HepG2 (cell line): ENCODE data around the gene HSPA1L. TPM values are rescaled to one million over a fixed set of nuclear protein-coding genes. Genes with fewer than 3 reads are reported as not detected.

ENCODE experiments used
- CREB1 ChIP-seq, 2 experiments: fragments of 450-650 bp in 1 of 2; IDR thresholded peaks; 2 replicates each; pipeline ENCODE4 v1.6.1; 2016 to 2017; ENCODE audit warnings: control low read depth in 1 of 2, mild to moderate bottlenecking in 1 of 2, missing compliant biosample characterization in 1 of 2, missing genetic modification characterization in 1 of 2
- HNRNPK ChIP-seq: fragments of 200-400 bp; formaldehyde crosslinking; IDR thresholded peaks from 2 replicates; pipeline ENCODE4 v1.6.1; 2018; ENCODE audit warnings: low read length, low read depth, moderate library complexity, mild to moderate bottlenecking; ENCODE audit not compliant: poor library complexity, severe bottlenecking
- HNRNPLL ChIP-seq: fragments of 200-400 bp; formaldehyde crosslinking; IDR thresholded peaks from 2 replicates; pipeline ENCODE4 v1.6.1; 2017; ENCODE audit warnings: mild to moderate bottlenecking, low read depth, low read length; ENCODE audit not compliant: poor library complexity, severe bottlenecking
- NFKB2 ChIP-seq: sonication (generic); formaldehyde crosslinking; IDR thresholded peaks from 2 replicates; pipeline ENCODE4 v1.4.0; 2020; ENCODE audit warnings: missing genetic modification reagents, borderline replicate concordance
- NR2F1 ChIP-seq, 2 experiments: fragments of 450-650 bp in 1 of 2; formaldehyde crosslinking in 1 of 2; IDR thresholded peaks; 2 replicates each; pipeline versions ENCODE4 v1.5.0 to v1.6.1; 2016 to 2020; ENCODE audit warnings: mild to moderate bottlenecking in 1 of 2, missing compliant biosample characterization in 1 of 2, missing genetic modification reagents in 1 of 2, moderate library complexity in 1 of 2
- POLR2AphosphoS5 ChIP-seq: IDR thresholded peaks from 2 replicates; pipeline ENCODE4 v1.6.1; 2012; ENCODE audit warnings: low read depth, low read length
- SOX6 ChIP-seq, 2 experiments: fragments of 450-650 bp in 1 of 2; sonication (generic) in 1 of 2; formaldehyde crosslinking in 1 of 2; IDR thresholded peaks; 2 replicates each; pipeline versions ENCODE4 v1.4.0 to v1.6.1; 2017 to 2020; ENCODE audit warnings: antibody characterized with exemption in 1 of 2, mild to moderate bottlenecking in 1 of 2, missing genetic modification reagents in 1 of 2
- SRSF1 ChIP-seq: fragments of 200-400 bp; formaldehyde crosslinking; optimal IDR thresholded peaks from 2 replicates; pipeline ENCODE3; 2017; ENCODE audit warnings: mild to moderate bottlenecking, low read depth, low read length, moderate library complexity
- WIZ ChIP-seq: sonication (generic); formaldehyde crosslinking; IDR thresholded peaks from 2 replicates; pipeline ENCODE4 v1.5.1; 2020; ENCODE audit warnings: mild to moderate bottlenecking, missing genetic modification reagents
- ZMYM2 ChIP-seq: sonication (generic); formaldehyde crosslinking; IDR thresholded peaks from 2 replicates; pipeline ENCODE4 v1.8.0; 2022; ENCODE audit warnings: mild to moderate bottlenecking, missing genetic modification reagents
- ZNF264 ChIP-seq: sonication (generic); formaldehyde crosslinking; IDR thresholded peaks from 2 replicates; pipeline ENCODE4 v1.4.0; 2020; ENCODE audit warnings: missing genetic modification reagents
- ZNF598 ChIP-seq: sonication (generic); formaldehyde crosslinking; IDR thresholded peaks from 2 replicates; pipeline ENCODE4 v1.5.1; 2020; ENCODE audit warnings: mild to moderate bottlenecking, missing genetic modification reagents, borderline replicate concordance
- ZNF772 ChIP-seq: sonication (generic); formaldehyde crosslinking; IDR thresholded peaks from 2 replicates; pipeline ENCODE4 v1.5.0; 2020; ENCODE audit warnings: mild to moderate bottlenecking, missing genetic modification reagents
- ZSCAN31 ChIP-seq: sonication (generic); formaldehyde crosslinking; IDR thresholded peaks from 2 replicates; pipeline ENCODE4 v1.5.0; 2020; ENCODE audit warnings: low read depth, mild to moderate bottlenecking, missing genetic modification reagents
- ZSCAN9 ChIP-seq: IDR thresholded peaks from 2 replicates; pipeline ENCODE4 v1.6.1; 2016; ENCODE audit warnings: borderline replicate concordance
- polyA plus RNA-seq, 8 experiments: library from polyadenylated mRNA; depleted of rRNA in 3 of 8; stranded (reverse) in 7 of 8; unstranded in 1 of 8; fragments of >200 nt; fragmentation: Illumina TruSeq in 4 of 8; extraction: Trizol in 4 of 8; gene quantifications; 2 replicates each; pipeline versions ENCODE4 v1.2.1 to v1.2.3, GENCODE V29; 2011 to 2016; ENCODE audit warnings: low read depth in 4 of 8, missing spikeins in 1 of 8, mixed read lengths in 1 of 8; ENCODE audit not compliant: insufficient read depth in 1 of 8
- total RNA-seq, 5 experiments: library from RNA; depleted of rRNA; stranded (reverse); fragments of >200 nt; fragmentation: Illumina TruSeq; extraction: Trizol; gene quantifications; 2 replicates each; pipeline ENCODE4 v1.2.3, GENCODE V29; 2016; ENCODE audit warnings: low read depth in 1 of 5
- TF ChIP-seq, protein P1 (sequence below): sonication (generic); formaldehyde crosslinking; IDR thresholded peaks from 2 replicates; pipeline ENCODE4 v1.4.0; 2020; ENCODE audit warnings: missing genetic modification reagents, borderline replicate concordance
- TF ChIP-seq, protein P2 (sequence below): sonication (generic); formaldehyde crosslinking; IDR thresholded peaks from 2 replicates; pipeline ENCODE4 v1.8.0; 2022; ENCODE audit warnings: missing genetic modification reagents, low read depth, mild to moderate bottlenecking, borderline replicate concordance
- TF ChIP-seq, protein P3 (sequence below): sonication (generic); formaldehyde crosslinking; conservative IDR thresholded peaks from 2 replicates; pipeline ENCODE4 v1.8.0; 2022; ENCODE audit warnings: missing genetic modification reagents
- TF ChIP-seq, protein P4 (sequence below): sonication (generic); formaldehyde crosslinking; IDR thresholded peaks from 2 replicates; pipeline ENCODE4 v1.4.0; 2020; ENCODE audit warnings: missing genetic modification reagents
- TF ChIP-seq, protein P5 (sequence below): sonication (generic); formaldehyde crosslinking; IDR thresholded peaks from 2 replicates; pipeline ENCODE4 v1.9.0; 2022; ENCODE audit warnings: missing genetic modification reagents, mild to moderate bottlenecking, borderline replicate concordance

HSPA1L gene
- total and polyA plus RNA-seq, 2 of the 13 experiments (the other 11 are each of a cell fraction or from before 2014, with no cell fraction given) = 0.55 to 1.0 TPM

DNA sequence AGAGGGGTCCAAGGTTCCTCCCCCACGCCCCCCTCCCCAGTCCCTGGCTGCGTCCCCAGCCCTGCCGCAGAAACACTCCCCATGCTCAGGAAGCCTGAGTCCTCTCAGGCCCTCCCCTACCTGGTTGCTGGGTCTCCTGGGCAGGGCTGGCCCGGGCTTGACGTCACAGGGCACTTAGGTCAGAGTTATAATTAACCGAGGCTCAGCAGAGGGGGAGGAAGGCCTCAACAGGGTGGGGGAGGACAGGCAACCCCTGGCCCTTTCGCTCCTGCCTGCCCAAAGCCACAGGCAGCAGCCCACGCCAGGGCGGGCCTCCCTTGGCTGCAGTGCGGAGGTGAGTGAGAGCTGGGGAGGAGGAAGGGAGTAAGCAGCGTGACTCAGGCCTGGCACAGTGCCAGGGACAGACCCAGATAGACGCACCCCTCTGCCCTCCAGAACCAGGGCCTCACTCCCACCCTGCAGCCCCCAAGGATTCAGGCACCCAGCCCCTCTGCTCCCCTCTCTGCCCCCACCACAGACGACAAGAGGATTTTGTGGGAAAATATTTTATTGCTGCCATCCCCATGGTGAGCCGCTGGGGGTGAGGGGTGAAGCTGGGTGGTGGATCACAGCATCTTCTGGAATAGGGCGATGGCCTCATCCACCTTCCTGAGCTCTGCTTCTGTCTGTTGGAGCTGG, 38.0 kb downstream of the HSPA1L start, which contains the start of gene VWA7 (continued):
- TF ChIP-seq, protein P1, sequence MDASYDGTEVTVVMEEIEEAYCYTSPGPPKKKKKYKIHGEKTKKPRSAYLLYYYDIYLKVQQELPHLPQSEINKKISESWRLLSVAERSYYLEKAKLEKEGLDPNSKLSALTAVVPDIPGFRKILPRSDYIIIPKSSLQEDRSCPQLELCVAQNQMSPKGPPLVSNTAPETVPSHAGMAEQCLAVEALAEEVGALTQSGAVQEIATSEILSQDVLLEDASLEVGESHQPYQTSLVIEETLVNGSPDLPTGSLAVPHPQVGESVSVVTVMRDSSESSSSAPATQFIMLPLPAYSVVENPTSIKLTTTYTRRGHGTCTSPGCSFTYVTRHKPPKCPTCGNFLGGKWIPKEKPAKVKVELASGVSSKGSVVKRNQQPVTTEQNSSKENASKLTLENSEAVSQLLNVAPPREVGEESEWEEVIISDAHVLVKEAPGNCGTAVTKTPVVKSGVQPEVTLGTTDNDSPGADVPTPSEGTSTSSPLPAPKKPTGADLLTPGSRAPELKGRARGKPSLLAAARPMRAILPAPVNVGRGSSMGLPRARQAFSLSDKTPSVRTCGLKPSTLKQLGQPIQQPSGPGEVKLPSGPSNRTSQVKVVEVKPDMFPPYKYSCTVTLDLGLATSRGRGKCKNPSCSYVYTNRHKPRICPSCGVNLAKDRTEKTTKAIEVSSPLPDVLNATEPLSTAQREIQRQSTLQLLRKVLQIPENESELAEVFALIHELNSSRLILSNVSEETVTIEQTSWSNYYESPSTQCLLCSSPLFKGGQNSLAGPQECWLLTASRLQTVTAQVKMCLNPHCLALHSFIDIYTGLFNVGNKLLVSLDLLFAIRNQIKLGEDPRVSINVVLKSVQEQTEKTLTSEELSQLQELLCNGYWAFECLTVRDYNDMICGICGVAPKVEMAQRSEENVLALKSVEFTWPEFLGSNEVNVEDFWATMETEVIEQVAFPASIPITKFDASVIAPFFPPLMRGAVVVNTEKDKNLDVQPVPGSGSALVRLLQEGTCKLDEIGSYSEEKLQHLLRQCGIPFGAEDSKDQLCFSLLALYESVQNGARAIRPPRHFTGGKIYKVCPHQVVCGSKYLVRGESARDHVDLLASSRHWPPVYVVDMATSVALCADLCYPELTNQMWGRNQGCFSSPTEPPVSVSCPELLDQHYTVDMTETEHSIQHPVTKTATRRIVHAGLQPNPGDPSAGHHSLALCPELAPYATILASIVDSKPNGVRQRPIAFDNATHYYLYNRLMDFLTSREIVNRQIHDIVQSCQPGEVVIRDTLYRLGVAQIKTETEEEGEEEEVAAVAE (CRISPR knock-in tag) = no peak
- TF ChIP-seq ZMYM2 (no peak), NR2F1 (CRISPR knock-in tag; IDR thresholded peaks at IDR 0.05) (peak; percentile 48 to 72; a peak in 2 of 4 replicates), ZSCAN9 (CRISPR knock-in tag) (0 out of 2 replicates have a peak, but pooled peaks have one; percentile 21), NFKB2 (CRISPR knock-in tag) (peak; percentile 16; the same call in 1 of the 2 replicates), SRSF1 (peak; percentile 34), WIZ (no peak), HNRNPLL (peak; percentile 31), POLR2AphosphoS5 (peak; percentile 61), ZNF772 (CRISPR knock-in tag) (peak; percentile 83), HNRNPK (no peak), CREB1 (IDR thresholded peaks at IDR 0.05) (peak; percentile 89), CREB1 (CRISPR knock-in tag; IDR thresholded peaks at IDR 0.05) (peak; percentile 92), ZNF598 (no peak), ZNF264 (CRISPR knock-in tag) (no peak), SOX6 (IDR thresholded peaks at IDR 0.05) (no peak), SOX6 (CRISPR knock-in tag; IDR thresholded peaks at IDR 0.05) (peak; percentile 83), ZSCAN31 (CRISPR knock-in tag) (peak; percentile 87)
- TF ChIP-seq, protein P2, sequence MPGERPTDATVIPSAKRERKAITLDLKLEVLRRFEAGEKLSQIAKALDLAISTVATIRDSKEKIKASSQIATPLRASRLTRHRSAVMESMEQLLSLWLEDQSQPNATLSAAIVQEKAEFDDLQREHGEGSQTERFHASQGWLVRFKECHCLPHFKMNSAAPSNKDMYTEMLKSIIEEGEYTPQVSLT = no peak
- TF ChIP-seq, protein P3, sequence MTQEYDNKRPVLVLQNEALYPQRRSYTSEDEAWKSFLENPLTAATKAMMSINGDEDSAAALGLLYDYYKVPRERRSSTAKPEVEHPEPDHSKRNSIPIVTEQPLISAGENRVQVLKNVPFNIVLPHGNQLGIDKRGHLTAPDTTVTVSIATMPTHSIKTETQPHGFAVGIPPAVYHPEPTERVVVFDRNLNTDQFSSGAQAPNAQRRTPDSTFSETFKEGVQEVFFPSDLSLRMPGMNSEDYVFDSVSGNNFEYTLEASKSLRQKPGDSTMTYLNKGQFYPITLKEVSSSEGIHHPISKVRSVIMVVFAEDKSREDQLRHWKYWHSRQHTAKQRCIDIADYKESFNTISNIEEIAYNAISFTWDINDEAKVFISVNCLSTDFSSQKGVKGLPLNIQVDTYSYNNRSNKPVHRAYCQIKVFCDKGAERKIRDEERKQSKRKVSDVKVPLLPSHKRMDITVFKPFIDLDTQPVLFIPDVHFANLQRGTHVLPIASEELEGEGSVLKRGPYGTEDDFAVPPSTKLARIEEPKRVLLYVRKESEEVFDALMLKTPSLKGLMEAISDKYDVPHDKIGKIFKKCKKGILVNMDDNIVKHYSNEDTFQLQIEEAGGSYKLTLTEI (CRISPR knock-in tag) = no peak
- TF ChIP-seq, protein P4, sequence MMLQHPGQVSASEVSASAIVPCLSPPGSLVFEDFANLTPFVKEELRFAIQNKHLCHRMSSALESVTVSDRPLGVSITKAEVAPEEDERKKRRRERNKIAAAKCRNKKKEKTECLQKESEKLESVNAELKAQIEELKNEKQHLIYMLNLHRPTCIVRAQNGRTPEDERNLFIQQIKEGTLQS (CRISPR knock-in tag) = peak; percentile 80
- TF ChIP-seq, protein P5, sequence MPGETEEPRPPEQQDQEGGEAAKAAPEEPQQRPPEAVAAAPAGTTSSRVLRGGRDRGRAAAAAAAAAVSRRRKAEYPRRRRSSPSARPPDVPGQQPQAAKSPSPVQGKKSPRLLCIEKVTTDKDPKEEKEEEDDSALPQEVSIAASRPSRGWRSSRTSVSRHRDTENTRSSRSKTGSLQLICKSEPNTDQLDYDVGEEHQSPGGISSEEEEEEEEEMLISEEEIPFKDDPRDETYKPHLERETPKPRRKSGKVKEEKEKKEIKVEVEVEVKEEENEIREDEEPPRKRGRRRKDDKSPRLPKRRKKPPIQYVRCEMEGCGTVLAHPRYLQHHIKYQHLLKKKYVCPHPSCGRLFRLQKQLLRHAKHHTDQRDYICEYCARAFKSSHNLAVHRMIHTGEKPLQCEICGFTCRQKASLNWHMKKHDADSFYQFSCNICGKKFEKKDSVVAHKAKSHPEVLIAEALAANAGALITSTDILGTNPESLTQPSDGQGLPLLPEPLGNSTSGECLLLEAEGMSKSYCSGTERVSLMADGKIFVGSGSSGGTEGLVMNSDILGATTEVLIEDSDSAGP (CRISPR knock-in tag) = peak; percentile 84
